ENCODE results near the gene UNC13C.

Gene UNC13C

GRCh38 chr15:54608876-54609835 lies 630.9 kb downstream of the UNC13C start:
- in situ Hi-C loops (cut with HindIII; ENCODE audit: low sequenced_read_pairs), result no loop called here

- in situ Hi-C loops (cut with HindIII; ENCODE audit: low sequenced_read_pairs), result no loop called here
These were observed 639.9 kb downstream of the UNC13C start for GRCh38 chr15:54618120-54618519.

GRCh38 chr15:54619180-54619579 lies 640.9 kb downstream of the UNC13C start:
- in situ Hi-C loops (cut with HindIII; ENCODE audit: low sequenced_read_pairs), result no loop called here

GRCh38 chr15:54620916-54621315 lies 642.7 kb downstream of the UNC13C start:
- in situ Hi-C loops (cut with HindIII; ENCODE audit: low sequenced_read_pairs), result no loop called here

GRCh38 chr15:54636147-54636546 lies 657.9 kb downstream of the UNC13C start:
- in situ Hi-C loops (cut with HindIII; ENCODE audit: low sequenced_read_pairs), result no loop called here

- in situ Hi-C loops (cut with HindIII; ENCODE audit: low sequenced_read_pairs), result no loop called here
These were observed 660.4 kb downstream of the UNC13C start for GRCh38 chr15:54638666-54639065.

- in situ Hi-C loops (cut with HindIII; ENCODE audit: low sequenced_read_pairs), result no loop called here
These were observed 662.6 kb downstream of the UNC13C start for GRCh38 chr15:54640873-54641272.

- in situ Hi-C loops (cut with HindIII; ENCODE audit: low sequenced_read_pairs), result no loop called here
These were observed 666.6 kb downstream of the UNC13C start for GRCh38 chr15:54644796-54645195.

GRCh38 chr15:54659646-54660045 lies 681.4 kb downstream of the UNC13C start:
- in situ Hi-C loops (cut with HindIII; ENCODE audit: low sequenced_read_pairs), result no loop called here

- in situ Hi-C loops (cut with HindIII; ENCODE audit: low sequenced_read_pairs), result no loop called here
These were observed 682.1 kb downstream of the UNC13C start for GRCh38 chr15:54660356-54660755.

GRCh38 chr15:54675241-54675640 lies 697.0 kb downstream of the UNC13C start:
- in situ Hi-C loops (cut with HindIII; ENCODE audit: low sequenced_read_pairs), result no loop called here

- in situ Hi-C loops (cut with HindIII; ENCODE audit: low sequenced_read_pairs), result no loop called here
These were observed 703.3 kb downstream of the UNC13C start for GRCh38 chr15:54681584-54681983.
